ENCODE measurements around the gene BRD3.

The BRD3 gene

GRCh38 chr9:134054891-134055811 lies 12.7 kb downstream of the BRD3 start:
- no peak for DNase-seq (ENCODE audit: low read depth)

DNA sequence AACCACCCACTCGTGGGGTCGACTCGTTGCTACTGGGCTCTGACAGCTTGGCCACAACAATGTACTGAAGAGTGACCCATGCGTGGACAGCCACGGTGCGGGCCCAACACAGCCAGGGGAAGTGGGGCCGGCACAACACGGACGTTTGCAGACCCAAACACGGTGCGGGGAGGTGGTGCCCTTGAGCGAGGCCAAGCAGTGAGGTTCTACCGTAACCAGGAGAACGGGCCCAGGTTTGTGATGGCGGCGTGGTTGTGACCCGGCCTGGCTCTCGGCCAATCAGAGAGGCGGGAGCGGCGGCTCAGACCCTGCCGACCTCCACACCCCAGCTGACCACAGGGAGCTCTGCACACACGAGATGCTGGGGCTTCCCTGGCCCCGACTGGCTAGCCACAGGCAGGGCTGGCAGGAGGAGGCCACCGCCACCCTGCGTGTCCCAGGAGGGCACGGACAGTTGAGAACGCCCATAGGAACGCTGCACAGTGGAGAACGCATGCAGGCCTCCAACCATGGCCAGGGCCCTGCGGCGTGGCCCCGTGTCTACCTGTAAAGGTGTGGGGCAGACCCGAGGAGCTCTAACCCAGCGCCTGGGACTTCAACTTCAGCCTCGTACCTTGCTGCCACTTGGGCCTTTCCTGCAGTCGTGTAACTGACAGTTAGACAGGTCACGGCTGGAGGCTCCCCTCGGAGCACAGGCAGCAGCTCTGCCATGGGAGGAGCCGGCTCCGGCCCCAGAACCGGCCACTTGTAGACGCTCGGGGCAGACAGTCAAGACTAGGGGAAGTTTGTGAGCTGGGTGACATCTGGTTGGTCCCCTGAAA lies 13.7 kb downstream of the BRD3 start:
- no peak for DNase-seq (ENCODE audit: low read depth)

- DNase-seq (ENCODE audit: low read depth): no peak
Measured at GRCh38 chr9:134053401-134053871, 14.4 kb downstream of the BRD3 start.

DNA sequence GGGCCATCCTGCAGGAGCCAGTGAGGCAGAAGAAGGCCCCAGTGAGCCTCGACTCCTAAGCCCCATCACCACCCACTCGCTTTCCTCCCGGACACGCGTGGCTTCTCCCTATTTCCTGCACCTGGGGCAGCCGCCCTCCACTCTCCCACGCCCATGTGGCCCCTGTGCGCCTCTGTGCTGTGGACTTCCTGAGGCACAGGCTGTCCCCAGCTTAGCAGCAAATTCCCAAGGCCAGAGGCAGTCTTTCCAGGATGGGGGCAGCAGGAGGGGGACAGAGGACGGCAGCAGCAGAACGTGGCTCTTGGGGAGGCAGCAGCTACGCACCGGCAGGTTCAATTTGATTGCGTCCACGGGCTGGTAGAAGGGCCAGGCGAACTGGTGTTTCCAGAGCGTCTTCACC lies 14.9 kb downstream of the BRD3 start:
- DNase-seq (ENCODE audit: low read depth): no peak

GRCh38 chr9:134052491-134052890 lies 15.3 kb downstream of the BRD3 start:
- no peak for DNase-seq (ENCODE audit: low read depth)

DNA sequence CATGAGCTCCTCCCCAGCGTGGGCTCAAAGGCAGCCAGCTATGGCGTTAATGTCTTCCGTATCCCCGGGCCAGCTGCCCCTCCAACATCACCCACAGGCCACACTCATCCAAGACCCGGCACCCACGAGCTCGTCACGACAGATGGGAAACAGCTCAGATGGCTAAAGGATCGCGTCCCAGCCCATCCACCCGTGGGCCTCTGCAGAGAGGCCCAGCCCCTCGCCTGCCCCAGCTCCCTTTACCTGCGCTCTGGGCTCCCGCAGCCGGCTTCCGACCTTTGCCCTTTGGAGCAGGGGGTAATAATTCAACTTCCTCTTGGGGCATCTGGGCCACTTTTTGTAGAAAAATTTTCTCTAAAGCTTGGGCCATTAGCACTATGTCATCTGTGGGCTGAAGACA lies 16.5 kb downstream of the BRD3 start:
- no peak for DNase-seq (ENCODE audit: low read depth)

- no peak for DNase-seq (ENCODE audit: low read depth)
Measured at GRCh38 chr9:134050726-134051125, 17.1 kb downstream of the BRD3 start.

DNA sequence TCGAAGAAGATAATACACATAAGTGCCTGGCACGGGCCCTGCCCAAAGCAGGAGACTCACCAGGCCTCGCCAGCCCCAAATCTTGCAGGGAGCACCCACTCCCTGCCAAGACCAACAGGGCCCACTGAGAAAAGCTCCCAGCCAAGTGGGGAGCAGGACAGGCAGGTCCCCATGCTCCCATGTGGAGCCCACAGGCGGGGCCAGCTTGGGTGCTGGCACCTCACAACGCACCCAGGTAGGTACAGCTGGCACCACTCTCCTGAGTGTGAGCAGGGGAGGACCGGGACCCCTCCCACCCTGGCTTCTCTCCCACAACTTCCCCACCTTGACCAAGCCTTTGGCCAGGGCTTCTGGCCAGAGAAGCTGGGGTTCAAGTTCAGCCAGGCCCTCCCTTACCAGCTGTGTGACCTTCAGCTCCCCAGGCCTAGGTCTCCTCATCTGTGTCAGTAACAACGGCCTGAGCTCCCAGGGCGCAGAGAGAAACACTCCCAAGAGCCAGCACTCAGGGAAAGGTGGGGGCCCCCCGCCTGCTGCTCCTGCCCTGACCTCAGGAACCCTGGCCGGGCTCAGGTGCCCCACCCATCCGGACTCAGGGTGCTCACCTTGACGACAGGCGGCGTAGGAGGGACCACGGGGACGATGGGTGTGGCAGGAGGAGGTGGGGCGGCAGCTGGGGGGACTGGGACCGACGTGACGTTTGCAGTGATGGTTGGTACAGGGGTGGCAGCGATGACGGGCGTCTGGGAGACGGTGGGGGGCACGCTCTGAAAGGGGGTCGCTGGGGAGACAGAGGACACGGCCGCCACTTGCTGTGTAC lies 17.8 kb downstream of the BRD3 start:
- DNase-seq (ENCODE audit: low read depth): no peak

- no peak for DNase-seq (ENCODE audit: low read depth)
Measured at GRCh38 chr9:134049236-134049635, 18.6 kb downstream of the BRD3 start.

- no peak for DNase-seq (ENCODE audit: low read depth)
Measured at GRCh38 chr9:134048582-134048968, 19.3 kb downstream of the BRD3 start.

DNA sequence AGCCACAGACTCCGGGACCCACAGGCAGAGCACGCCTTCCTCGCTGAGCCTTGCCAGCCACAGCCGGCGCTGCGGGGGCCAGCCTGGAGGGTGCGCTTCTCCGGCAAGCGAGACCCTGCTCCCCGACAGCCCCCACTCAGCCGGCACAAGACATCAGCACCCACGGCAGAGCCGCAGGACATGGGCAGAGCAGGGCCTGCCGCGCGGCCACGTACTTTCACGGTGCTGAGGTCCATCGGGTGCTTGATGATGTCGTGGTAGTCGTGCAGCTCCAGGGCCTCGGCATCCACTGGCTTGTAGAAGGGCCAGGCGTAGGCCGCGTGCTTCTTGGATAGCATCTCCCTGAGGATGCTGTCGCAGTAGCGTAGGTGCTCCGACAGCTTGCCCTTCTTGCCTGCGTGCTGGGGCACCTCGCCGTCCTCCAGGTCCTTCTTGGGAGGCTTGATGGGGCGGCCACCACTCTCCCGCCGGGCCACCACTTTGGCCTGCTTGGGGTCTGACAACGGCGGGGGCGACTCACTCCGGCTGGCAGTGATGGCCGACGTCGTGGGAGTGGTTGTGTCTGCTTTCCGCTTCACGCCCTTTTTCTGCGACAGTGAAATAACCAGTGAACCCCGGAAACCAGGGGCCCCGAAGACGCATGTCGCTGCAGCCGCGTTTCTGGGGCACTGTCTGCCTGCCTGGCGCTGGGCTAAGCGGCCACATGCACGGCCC lies 19.8 kb downstream of the BRD3 start:
- DNase-seq (ENCODE audit: low read depth): no peak

DNA sequence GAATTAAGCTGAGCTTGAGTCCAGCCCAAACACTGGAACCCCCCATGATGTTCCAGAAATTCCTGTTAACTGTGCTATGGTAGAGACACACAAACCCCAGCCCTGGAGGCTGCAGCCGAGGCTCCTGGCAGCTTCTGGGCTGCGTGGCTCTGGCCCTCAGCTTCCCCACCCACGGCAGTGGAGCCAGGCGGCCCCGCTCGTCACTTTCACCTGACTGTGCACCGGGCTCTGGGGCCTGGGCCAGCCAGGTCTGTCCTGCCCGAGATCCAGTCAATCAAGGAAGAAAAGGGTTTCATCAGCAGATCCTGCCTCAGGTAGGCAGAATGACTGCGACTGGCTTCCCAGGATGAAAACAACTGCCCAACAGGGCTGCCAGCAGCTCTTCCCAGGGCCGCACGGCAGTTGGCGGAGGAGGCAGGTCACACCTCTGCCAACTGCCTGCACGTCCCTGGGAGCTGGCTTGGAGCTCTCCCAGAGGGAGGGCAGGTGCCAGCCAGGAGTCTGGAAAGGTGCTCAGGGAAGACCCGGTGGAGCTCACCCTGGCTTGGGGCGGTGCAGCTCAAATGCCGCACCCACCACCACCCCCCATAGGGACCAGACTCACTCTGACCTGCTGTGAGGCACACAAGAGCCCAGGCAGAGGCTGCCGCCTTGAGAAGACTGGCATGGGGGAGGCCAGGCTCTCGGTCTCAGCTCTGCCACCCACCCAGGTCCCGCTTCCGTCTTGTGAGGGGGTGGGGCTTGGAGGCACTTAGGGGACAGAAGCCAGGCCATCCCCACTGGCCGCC lies 20.7 kb downstream of the BRD3 start:
- DNase-seq (ENCODE audit: low read depth): no peak

GRCh38 chr9:134045841-134046544 lies 21.8 kb downstream of the BRD3 start:
- no peak for DNase-seq (ENCODE audit: low read depth)

GRCh38 chr9:134044944-134045343 lies 22.9 kb downstream of the BRD3 start:
- DNase-seq (ENCODE audit: low read depth): no peak

DNA sequence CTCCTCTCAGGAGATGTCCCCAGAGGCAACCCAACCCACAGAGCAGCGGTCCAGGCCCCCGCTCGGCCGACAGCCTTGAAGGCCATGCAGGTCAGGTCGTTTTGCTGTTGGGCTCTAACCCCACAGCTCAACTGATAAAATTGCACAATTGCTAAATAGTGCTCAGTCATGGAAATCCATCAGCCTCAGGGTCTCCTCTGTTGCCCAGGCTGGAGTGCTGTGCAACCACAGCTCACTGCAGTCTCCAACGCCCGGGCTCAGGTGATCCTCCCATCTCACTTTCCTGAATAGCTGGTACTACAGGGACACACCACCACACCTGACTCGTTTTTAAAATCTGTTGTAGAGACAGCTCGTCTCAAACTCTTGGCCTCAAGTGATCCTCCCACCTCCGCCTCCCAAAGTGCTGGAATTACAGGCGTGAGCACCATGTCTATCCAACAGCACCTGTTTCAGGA lies 24.3 kb downstream of the BRD3 start:
- no peak for DNase-seq (ENCODE audit: low read depth)

DNA sequence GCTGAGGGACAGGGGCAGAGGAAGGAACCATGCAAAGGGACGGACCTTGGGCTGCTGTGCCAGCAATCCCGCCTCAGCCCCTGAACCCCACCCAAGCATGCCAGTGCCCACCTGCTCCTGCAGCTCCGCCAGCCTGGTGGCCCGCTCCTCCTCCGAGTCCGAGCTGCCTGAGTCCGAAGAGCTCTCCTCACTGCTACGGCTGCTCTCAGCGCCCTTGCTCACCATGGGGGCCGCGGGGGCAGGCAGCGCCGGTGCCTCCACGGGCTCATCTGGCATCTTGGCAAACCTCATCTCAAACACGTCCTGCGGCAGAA lies 26.2 kb downstream of the BRD3 start:
- DNase-seq (ENCODE audit: low read depth): no peak

DNA sequence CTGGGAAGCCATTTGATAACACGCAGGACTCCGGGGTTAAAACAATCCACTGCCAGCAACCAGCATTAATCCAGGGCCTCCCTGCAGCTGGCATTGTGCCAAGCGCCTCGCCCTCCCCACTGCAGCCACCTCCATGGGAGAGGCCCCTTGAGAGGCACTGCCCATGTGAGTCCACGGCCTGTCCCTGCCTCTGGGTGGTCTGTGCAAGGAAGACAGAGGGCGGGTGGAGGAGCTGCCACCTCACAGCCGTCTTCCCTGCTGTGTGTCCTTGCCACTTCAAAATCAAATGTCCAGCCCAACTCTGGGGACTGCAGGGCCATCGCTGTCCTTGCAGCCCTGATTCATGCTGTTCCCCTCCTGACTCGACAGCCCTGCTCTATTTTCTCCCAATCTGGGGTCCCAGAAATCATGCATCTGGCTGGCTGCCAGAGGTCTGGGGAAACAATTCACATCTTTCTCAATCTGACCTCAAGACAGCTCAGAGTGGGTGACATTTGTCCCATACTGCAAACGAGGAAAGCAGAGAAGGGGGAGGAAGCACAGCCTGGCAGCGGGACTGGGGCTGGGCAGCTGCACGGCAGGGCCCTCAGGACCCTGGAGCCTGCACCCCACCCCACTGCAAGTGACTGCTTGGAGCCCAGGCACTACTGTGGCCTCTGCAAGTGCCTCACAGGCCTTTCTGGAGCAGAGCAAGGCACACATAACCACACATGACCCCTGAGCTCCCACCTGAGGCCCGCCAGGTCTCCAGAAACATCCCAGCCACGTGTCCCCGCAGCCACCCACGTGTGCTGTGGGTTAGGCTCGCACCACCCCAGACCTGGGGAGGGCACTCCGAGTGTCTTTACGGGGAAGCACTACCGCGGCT lies 26.8 kb downstream of the BRD3 start:
- DNase-seq (ENCODE audit: low read depth): no peak

- DNase-seq (ENCODE audit: low read depth): no peak
Measured at GRCh38 chr9:134040176-134040565, 27.7 kb downstream of the BRD3 start.

Measured in amniotic epithelial cell (primary cell).